Measurements from ENCODE around the gene EPB42. TPM values are rescaled to one million over a fixed set of nuclear protein-coding genes. Genes with fewer than 3 reads are reported as not detected.
"Not testable (repeated sequence)": the region's sequence is repeated elsewhere in the genome, so short reads cannot be mapped to it uniquely, and the experiment has no call there.

The EPB42 gene
- total and polyA plus RNA-seq, 2 donors from 2014 or later: not detected

GRCh38 chr15:43199945-43200488, 20.8 kb downstream of the EPB42 start:
- no peak overlapping the region for H3K4me3 ChIP-seq (ENCODE audit: low read length in 3 of 3)
- no peak overlapping the region for H3K9ac ChIP-seq (ENCODE audit: low read length in 3 of 3)
- no peaks in the 10 kb centered on the region for H3K4me1 ChIP-seq (ENCODE audit: control insufficient read depth in 2 of 3, insufficient read depth in 2 of 3, low read depth in 1 of 3, low read length in 3 of 3)
- no peak for TF ChIP-seq CTCF (IDR thresholded peaks at IDR 0.05; ENCODE audit: borderline replicate concordance, extremely low read depth, insufficient read depth)
- H3K27ac ChIP-seq (ENCODE audit: low read depth in 2 of 2, low read length in 2 of 2): no peak overlapping the region
- H3K36me3 ChIP-seq (ENCODE audit: control insufficient read depth in 2 of 3, insufficient read depth in 3 of 3, low read length in 3 of 3): peaks cover 0 to 11% (median 2%) of the 10 kb centered on the region in 3 donors
- DNase-seq (no peak), FAIRE-seq (no peak)
- no peaks in the 10 kb centered on the region for H3K9me3 ChIP-seq (ENCODE audit: control insufficient read depth in 2 of 3, insufficient read depth in 1 of 3, low read length in 3 of 3)
- intact Hi-C loops (cut with DNase I): no loop called here
- H3K27me3 ChIP-seq (ENCODE audit: control insufficient read depth, insufficient read depth, low read length): no peaks in the 10 kb centered on the region

- peaks cover 0 to 20% (median 9%) of the 10 kb centered on the region in 3 donors for H3K36me3 ChIP-seq (ENCODE audit: control insufficient read depth in 2 of 3, insufficient read depth in 3 of 3, low read length in 3 of 3)
- no peak overlapping the region for H3K27ac ChIP-seq (ENCODE audit: low read depth in 2 of 2, low read length in 2 of 2)
- no peaks in the 10 kb centered on the region for H3K9me3 ChIP-seq (ENCODE audit: control insufficient read depth in 2 of 3, insufficient read depth in 1 of 3, low read length in 3 of 3)
- no peak for FAIRE-seq
- H3K4me1 ChIP-seq (ENCODE audit: control insufficient read depth in 2 of 3, insufficient read depth in 2 of 3, low read depth in 1 of 3, low read length in 3 of 3): no peaks in the 10 kb centered on the region
- no peak overlapping the region for H3K9ac ChIP-seq (ENCODE audit: low read length in 3 of 3)
- intact Hi-C loops (cut with DNase I): no loop called here
- no peak overlapping the region for H3K4me3 ChIP-seq (ENCODE audit: low read length in 3 of 3)
- no peak for TF ChIP-seq CTCF (IDR thresholded peaks at IDR 0.05; ENCODE audit: borderline replicate concordance, extremely low read depth, insufficient read depth)
- DNase-seq: no peak
- no peaks in the 10 kb centered on the region for H3K27me3 ChIP-seq (ENCODE audit: control insufficient read depth, insufficient read depth, low read length)
These were observed 21.8 kb downstream of the EPB42 start for GRCh38 chr15:43198992-43199391.

- peaks cover 0 to 20% (median 9%) of the 10 kb centered on the region in 3 donors for H3K36me3 ChIP-seq (ENCODE audit: control insufficient read depth in 2 of 3, insufficient read depth in 3 of 3, low read length in 3 of 3)
- H3K27me3 ChIP-seq (ENCODE audit: control insufficient read depth, insufficient read depth, low read length); H3K4me3 ChIP-seq (ENCODE audit: low read length in 3 of 3); DNase-seq; H3K27ac ChIP-seq (ENCODE audit: low read depth in 2 of 2, low read length in 2 of 2); H3K9ac ChIP-seq (ENCODE audit: low read length in 3 of 3); FAIRE-seq; H3K9me3 ChIP-seq (ENCODE audit: control insufficient read depth in 2 of 3, insufficient read depth in 1 of 3, low read length in 3 of 3); intact Hi-C loops (cut with DNase I); H3K4me1 ChIP-seq (ENCODE audit: control insufficient read depth in 2 of 3, insufficient read depth in 2 of 3, low read depth in 1 of 3, low read length in 3 of 3): not testable (repeated sequence)
These were observed 22.3 kb downstream of the EPB42 start for GRCh38 chr15:43198556-43198955.

- peaks cover 0 to 22% (median 13%) of the 10 kb centered on the region in 3 donors for H3K36me3 ChIP-seq (ENCODE audit: control insufficient read depth in 2 of 3, insufficient read depth in 3 of 3, low read length in 3 of 3)
These were observed 23.0 kb downstream of the EPB42 start for GRCh38 chr15:43197773-43198172.

More at GRCh38 chr15:43197773-43198172, 23.0 kb downstream of the EPB42 start:
- H3K9me3 ChIP-seq (ENCODE audit: control insufficient read depth in 2 of 3, insufficient read depth in 1 of 3, low read length in 3 of 3); H3K4me3 ChIP-seq (ENCODE audit: low read length in 3 of 3); H3K27me3 ChIP-seq (ENCODE audit: control insufficient read depth, insufficient read depth, low read length); H3K9ac ChIP-seq (ENCODE audit: low read length in 3 of 3); intact Hi-C loops (cut with DNase I); DNase-seq; H3K27ac ChIP-seq (ENCODE audit: low read depth in 2 of 2, low read length in 2 of 2); FAIRE-seq; H3K4me1 ChIP-seq (ENCODE audit: control insufficient read depth in 2 of 3, insufficient read depth in 2 of 3, low read depth in 1 of 3, low read length in 3 of 3): not testable (repeated sequence)
